MCF 10A (cell line): ENCODE results near the gene CACNA2D2. TPM values are rescaled to one million over a fixed set of nuclear protein-coding genes. Genes with fewer than 3 reads are reported as not detected.

Source experiments
- BruUV-seq: library from RNA; stranded (reverse); fragments of 400-500 nt; replicated peaks from 2 replicates; lab custom pipeline; 2021; lab: Mats Ljungman, UMichigan
- CTCF ChIA-PET: fragments of 300-600 bp; sonication (Branson Sonifier 250); formaldehyde crosslinking; extraction: SDS; loops from one replicate; lab custom pipeline; 2021; ENCODE audit warnings: antibody characterized with exemption, inconsistent platforms; lab: Yijun Ruan, JAX
- POLR2A ChIA-PET: fragments of 300-600, 350-650 bp; sonication (Branson Sonifier 250); formaldehyde crosslinking; extraction: SDS; loops from one replicate; lab custom pipeline; 2020; ENCODE audit warnings: antibody characterized with exemption, inconsistent platforms; lab: Yijun Ruan, JAX
- DNase-seq: peaks from one replicate; pipeline ENCODE4 v3.0.0-alpha.2; 2018; ENCODE audit not compliant: unreplicated experiment
- H3K27ac Mint-ChIP-seq: one replicate; pipeline ENCODE4 v1.8.0; 2022; ENCODE audit warnings: mild to moderate bottlenecking, low read depth, mixed read lengths; ENCODE audit not compliant: unreplicated experiment
- H3K27me3 Mint-ChIP-seq: one replicate; pipeline ENCODE4 v1.8.0; 2022; ENCODE audit warnings: mixed read lengths; ENCODE audit not compliant: insufficient read depth, unreplicated experiment
- H3K36me3 Mint-ChIP-seq: one replicate; pipeline ENCODE4 v1.8.0; 2022; ENCODE audit warnings: mild to moderate bottlenecking, moderate library complexity, mixed read lengths; ENCODE audit not compliant: insufficient read depth, unreplicated experiment
- H3K4me1 Mint-ChIP-seq: one replicate; pipeline ENCODE4 v1.8.0; 2022; ENCODE audit warnings: mixed read lengths; ENCODE audit not compliant: insufficient read depth, unreplicated experiment
- H3K4me3 Mint-ChIP-seq: one replicate; pipeline ENCODE4 v1.8.0; 2022; ENCODE audit warnings: mild to moderate bottlenecking, moderate library complexity, mixed read lengths; ENCODE audit not compliant: unreplicated experiment
- H3K9me3 Mint-ChIP-seq: one replicate; pipeline ENCODE4 v1.8.0; 2022; ENCODE audit warnings: mixed read lengths; ENCODE audit not compliant: unreplicated experiment
- intact Hi-C: fragments of 100-400 bp; cut with micrococcal nuclease; formaldehyde crosslinking; loops from 2 replicates; pipeline ENCODE4 v1.14.1; 2022
- total RNA-seq: library from RNA; stranded (reverse); gene quantifications from 2 replicates; pipeline ENCODE4 v1.2.3, GENCODE V29; 2022
- TF ChIP-seq, protein P1 (sequence below): fragments of 200-600 bp; IDR thresholded peaks from one replicate; pipeline ENCODE4 v1.8.0; 2022; ENCODE audit warnings: antibody characterized with exemption, mild to moderate bottlenecking; ENCODE audit not compliant: unreplicated experiment

The CACNA2D2 gene
- total RNA-seq, 1 experiment from 2014 or later, result not detected

DNA sequence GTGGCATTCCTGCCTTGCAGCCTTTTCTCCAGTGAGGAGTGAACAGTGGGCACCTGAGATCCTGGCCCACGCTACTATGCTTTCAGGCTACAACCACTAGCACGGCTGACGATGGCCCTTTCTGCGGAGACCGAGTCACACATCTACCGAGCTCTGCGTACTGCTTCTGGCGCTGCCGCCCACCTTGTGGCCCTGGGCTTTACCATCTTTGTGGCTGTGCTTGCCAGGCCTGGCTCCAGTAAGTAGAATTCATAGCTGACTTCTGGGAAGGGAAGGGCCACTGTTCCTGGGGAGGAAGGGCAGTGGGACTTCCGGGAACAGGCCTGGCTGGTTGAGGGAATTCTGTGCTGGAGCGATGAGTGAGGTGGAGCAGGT is 152.1 kb downstream of the CACNA2D2 start:
- H3K27ac Mint-ChIP-seq, result peak overlapping the region; percentile 95
- TSS peak; percentile 63 for BruUV-seq

DNA sequence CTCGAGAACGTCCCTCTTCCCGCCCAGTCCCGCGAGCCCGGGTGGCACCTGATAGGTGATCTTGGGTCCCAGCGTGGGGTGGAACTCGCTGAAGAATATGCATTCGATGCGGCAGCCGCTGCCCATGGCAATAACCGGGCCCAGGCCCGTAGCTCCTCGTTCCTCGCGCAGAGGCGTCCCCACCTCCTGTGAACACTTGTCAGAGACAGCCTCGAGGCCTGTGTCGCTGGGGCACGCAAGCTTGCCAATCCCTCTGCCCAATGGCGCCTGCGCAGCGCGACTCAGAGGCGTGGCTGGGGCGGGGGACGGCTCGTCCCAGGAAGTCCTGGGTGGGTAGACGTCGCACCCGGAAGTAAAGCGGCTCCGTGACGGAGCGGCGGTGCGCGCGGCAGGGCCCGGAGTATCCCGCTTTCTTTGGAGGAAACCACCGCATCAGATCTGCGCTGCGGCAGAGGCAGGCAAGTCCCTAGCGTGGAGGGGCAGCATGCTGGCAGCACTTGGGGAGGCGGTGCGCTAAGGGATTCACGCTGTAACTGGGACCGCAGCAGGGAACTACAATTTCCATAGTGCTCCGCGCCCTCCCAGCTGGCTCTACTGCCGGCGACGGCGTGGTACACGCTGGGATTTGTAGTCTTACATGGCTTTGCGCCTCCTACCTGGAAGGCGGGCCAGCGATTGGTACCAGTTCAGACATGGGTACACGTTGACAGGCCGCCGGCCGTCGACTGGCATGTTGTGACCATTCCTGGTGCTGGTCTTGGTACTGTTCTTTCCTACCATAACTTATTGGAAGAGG is 152.7 kb downstream of the CACNA2D2 start, which contains the start of the genes CYB561D2 and NPRL2:
Gene CYB561D2 (plus strand): TSS at position 336 of the 796 bp plus-strand sequence. CDS start 572 bp downstream, outside the sequence.
Gene NPRL2 (minus strand): TSS at position 249 of the 796 bp plus-strand sequence. CDS start 123 bp downstream, at position 126.
- Mint-ChIP-seq H3K27ac (peak within 1 kb of the TSS; percentile 95), H3K27me3 (no peaks in the 10 kb centered on the region), H3K4me3 (peak within 1 kb of the TSS; percentile 87), H3K4me1 (peaks cover 26% of the 10 kb centered on the region), H3K9me3 (no peaks in the 10 kb centered on the region), H3K36me3 (peaks cover 54% of the 10 kb centered on the region)
- intact Hi-C loops, result no loop called here
- CTCF ChIA-PET, result interaction anchor here (0.6 to 5.8 kb wide), 8 partner anchors 8 to 265 kb away, joined by 3 to 46 read pairs (median 5); no protein-coding TSS in a partner anchor
- TF ChIP-seq, protein P1, sequence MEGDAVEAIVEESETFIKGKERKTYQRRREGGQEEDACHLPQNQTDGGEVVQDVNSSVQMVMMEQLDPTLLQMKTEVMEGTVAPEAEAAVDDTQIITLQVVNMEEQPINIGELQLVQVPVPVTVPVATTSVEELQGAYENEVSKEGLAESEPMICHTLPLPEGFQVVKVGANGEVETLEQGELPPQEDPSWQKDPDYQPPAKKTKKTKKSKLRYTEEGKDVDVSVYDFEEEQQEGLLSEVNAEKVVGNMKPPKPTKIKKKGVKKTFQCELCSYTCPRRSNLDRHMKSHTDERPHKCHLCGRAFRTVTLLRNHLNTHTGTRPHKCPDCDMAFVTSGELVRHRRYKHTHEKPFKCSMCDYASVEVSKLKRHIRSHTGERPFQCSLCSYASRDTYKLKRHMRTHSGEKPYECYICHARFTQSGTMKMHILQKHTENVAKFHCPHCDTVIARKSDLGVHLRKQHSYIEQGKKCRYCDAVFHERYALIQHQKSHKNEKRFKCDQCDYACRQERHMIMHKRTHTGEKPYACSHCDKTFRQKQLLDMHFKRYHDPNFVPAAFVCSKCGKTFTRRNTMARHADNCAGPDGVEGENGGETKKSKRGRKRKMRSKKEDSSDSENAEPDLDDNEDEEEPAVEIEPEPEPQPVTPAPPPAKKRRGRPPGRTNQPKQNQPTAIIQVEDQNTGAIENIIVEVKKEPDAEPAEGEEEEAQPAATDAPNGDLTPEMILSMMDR, result no peak
- DNase-seq, result peak; percentile 95
- POLR2A ChIA-PET, result interaction anchor here (0.6 to 5.2 kb wide), 19 partner anchors 9 to 1321 kb away, joined by 3 to 79 read pairs (median 4); partner anchors contain the start of genes HEMK1, IFRD2, MAPKAPK3 and RASSF1
- no TSS peak for BruUV-seq

More for the DNA sequence above, 152.1 kb downstream of the CACNA2D2 start:
- no peaks in the 10 kb centered on the region for H3K9me3 Mint-ChIP-seq
- H3K4me3 Mint-ChIP-seq, result peak overlapping the region; percentile 87
- peaks cover 56% of the 10 kb centered on the region for H3K36me3 Mint-ChIP-seq
- CTCF ChIA-PET, result interaction anchor here (0.7 to 5.8 kb wide), 3 partner anchors 8 to 264 kb away, joined by 3 to 46 read pairs (median 3); no protein-coding TSS in a partner anchor
- H3K4me1 Mint-ChIP-seq, result peaks cover 22% of the 10 kb centered on the region
- intact Hi-C loops, result no loop called here
- H3K27me3 Mint-ChIP-seq, result no peaks in the 10 kb centered on the region
- TF ChIP-seq, protein P1, result no peak
- no peak for DNase-seq
- POLR2A ChIA-PET, result interaction anchor here (0.8 to 5.2 kb wide), 13 partner anchors 9 to 1321 kb away, joined by 3 to 79 read pairs (median 4); partner anchors contain the start of genes HEMK1, IFRD2, MAPKAPK3 and RASSF1

DNA sequence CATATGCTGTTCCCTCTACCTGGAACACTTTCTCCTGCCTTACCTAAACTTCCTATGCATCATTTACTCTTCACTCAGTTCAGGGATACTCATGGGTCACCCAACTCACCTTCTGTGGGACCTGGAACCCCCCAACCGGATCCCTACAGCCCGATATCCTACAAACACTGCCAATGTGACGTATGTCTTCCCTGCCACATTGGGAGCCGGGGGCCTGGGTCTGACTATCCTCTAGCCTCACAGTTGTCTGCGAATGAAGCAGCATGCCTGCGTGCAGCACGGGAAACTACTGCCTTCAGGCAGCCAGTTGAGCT is 153.3 kb downstream of the CACNA2D2 start:
- DNase-seq, result no peak
- BruUV-seq, result no TSS peak
- ChIA-PET POLR2A (interaction anchor here (0.6 to 5.2 kb wide), 16 partner anchors 9 to 1602 kb away, joined by 3 to 79 read pairs (median 4); partner anchors contain the start of genes HEMK1, IFRD2, MAPKAPK3 and TMEM115), CTCF (interaction anchor here (0.6 to 5.8 kb wide), 7 partner anchors 13 to 265 kb away, joined by 3 to 46 read pairs (median 6); no protein-coding TSS in a partner anchor)
- intact Hi-C loops, result no loop called here
- H3K27me3 Mint-ChIP-seq, result no peaks in the 10 kb centered on the region
- peaks cover 22% of the 10 kb centered on the region for H3K4me1 Mint-ChIP-seq
- peaks cover 48% of the 10 kb centered on the region for H3K36me3 Mint-ChIP-seq
- H3K9me3 Mint-ChIP-seq, result no peaks in the 10 kb centered on the region
- H3K4me3 Mint-ChIP-seq, result peak overlapping the region; percentile 87
- TF ChIP-seq, protein P1, result no peak
- peak overlapping the region; percentile 95 for H3K27ac Mint-ChIP-seq
